Measurements from ENCODE around the gene IAH1.
"Not testable (repeated sequence)": the region's sequence is repeated elsewhere in the genome, so short reads cannot be mapped to it uniquely, and the experiment has no call there.

IAH1 gene

GRCh38 chr2:9473308-9473984, 905 bp upstream of the IAH1 start:
- DNase-seq (ENCODE audit: low read depth): peak; percentile 10

- peak; percentile 58 for DNase-seq (ENCODE audit: low read depth)
These were observed 378 bp upstream of the IAH1 start for GRCh38 chr2:9473985-9474360.

- no peak for DNase-seq (ENCODE audit: low read depth)
These were observed 3.6 kb downstream of the IAH1 start for GRCh38 chr2:9477914-9478313.

- no peak for DNase-seq (ENCODE audit: low read depth)
These were observed 4.2 kb downstream of the IAH1 start for GRCh38 chr2:9478526-9478925.

GRCh38 chr2:9480157-9480556, 5.8 kb downstream of the IAH1 start:
- DNase-seq (ENCODE audit: low read depth): no peak

GRCh38 chr2:9483107-9483506, 8.8 kb downstream of the IAH1 start:
- DNase-seq (ENCODE audit: low read depth): no peak

GRCh38 chr2:9484533-9484932, 10.2 kb downstream of the IAH1 start:
- DNase-seq (ENCODE audit: low read depth): no peak

GRCh38 chr2:9488583-9489547, 14.5 kb downstream of the IAH1 start:
- DNase-seq (ENCODE audit: low read depth): no peak

- no peak for DNase-seq (ENCODE audit: low read depth)
These were observed 16.4 kb downstream of the IAH1 start for GRCh38 chr2:9490789-9491188.

- DNase-seq (ENCODE audit: low read depth): no peak
These were observed 18.6 kb downstream of the IAH1 start for GRCh38 chr2:9492927-9493326.

- no peak for DNase-seq (ENCODE audit: low read depth)
These were observed 19.1 kb downstream of the IAH1 start for GRCh38 chr2:9493478-9493877.

- DNase-seq (ENCODE audit: low read depth): no peak
These were observed 19.7 kb downstream of the IAH1 start for GRCh38 chr2:9494081-9494480.

- no peak for DNase-seq (ENCODE audit: low read depth)
These were observed 22.7 kb downstream of the IAH1 start for GRCh38 chr2:9497017-9497416.

- no peak for DNase-seq (ENCODE audit: low read depth)
These were observed 23.9 kb downstream of the IAH1 start for GRCh38 chr2:9498210-9498609.

GRCh38 chr2:9508931-9509330, 34.6 kb downstream of the IAH1 start:
- DNase-seq (ENCODE audit: low read depth): no peak

- DNase-seq (ENCODE audit: low read depth): not testable (repeated sequence)
These were observed 39.6 kb downstream of the IAH1 start for GRCh38 chr2:9513946-9514345.

GRCh38 chr2:9517118-9517782, 42.9 kb downstream of the IAH1 start:
- no peak for DNase-seq (ENCODE audit: low read depth)

GRCh38 chr2:9518163-9518562, 43.8 kb downstream of the IAH1 start:
- DNase-seq (ENCODE audit: low read depth): no peak

GRCh38 chr2:9518780-9519179, 44.4 kb downstream of the IAH1 start:
- no peak for DNase-seq (ENCODE audit: low read depth)

- DNase-seq (ENCODE audit: low read depth): no peak
These were observed 44.9 kb downstream of the IAH1 start for GRCh38 chr2:9519250-9519649.

- no peak for DNase-seq (ENCODE audit: low read depth)
These were observed 49.9 kb downstream of the IAH1 start for GRCh38 chr2:9524291-9524690.

GRCh38 chr2:9525266-9525665, 50.9 kb downstream of the IAH1 start:
- no peak for DNase-seq (ENCODE audit: low read depth)
